HCT116 (cell line): ENCODE measurements around the gene ZFAND5. TPM values are rescaled to one million over a fixed set of nuclear protein-coding genes. Genes with fewer than 3 reads are reported as not detected.

Source experiments
- ATAC-seq: fragments of 200-7000 bp; cut with Tn5 transposase; 2 replicates; pipeline ENCODE4 v1.9.1; 2020; ENCODE audit warnings: mild to moderate bottlenecking, moderate library complexity
- BruUV-seq: library from RNA; stranded (reverse); fragments of 400-500 nt; replicated peaks from 2 replicates; lab custom pipeline; 2021; lab: Mats Ljungman, UMichigan
- CTCF ChIA-PET: fragments of 300-600 bp; sonication (Branson Sonifier 250); formaldehyde crosslinking; loops from one replicate; lab custom pipeline; 2021; ENCODE audit warnings: antibody characterized with exemption; lab: Charles Lee
- POLR2A ChIA-PET: fragments of 300-600, 350-600 bp; sonication (Branson Sonifier 250); formaldehyde crosslinking; loops from one replicate; lab custom pipeline; 2021; ENCODE audit warnings: antibody characterized with exemption; lab: Charles Lee
- RAD21 ChIA-PET, 2 experiments: fragments of 300-600 bp; sonication (Branson Sonifier 250); formaldehyde crosslinking; loops; one replicate each; lab custom pipeline; 2023; ENCODE audit warnings: low total read pairs in 2 of 2; ENCODE audit not compliant: uncharacterized antibody in 2 of 2, unreplicated experiment in 2 of 2, low non-redundant PET in 1 of 2; lab: Charles Lee
- DNase-seq: peaks from one replicate; pipeline ENCODE4 v3.0.0-alpha.2; 2010; ENCODE audit warnings: low read depth, low spot score
- H2AFZ ChIP-seq: fragments of 200-600 bp; shearing (Covaris generic), sonication (generic); 2 replicates; pipeline ENCODE4 v1.6.1; 2017; ENCODE audit warnings: low read depth, mixed run types, mixed read lengths, antibody characterized with exemption, low read length; ENCODE audit not compliant: poor library complexity, severe bottlenecking
- H3K27ac ChIP-seq: 2 replicates; pipeline ENCODE4 v1.5.1; 2012; ENCODE audit warnings: low read depth, low read length
- H3K27me3 ChIP-seq: fragments of 200-600 bp; sonication (generic); 2 replicates; pipeline ENCODE4 v1.6.1; 2016; ENCODE audit warnings: mixed run types, low read length, mixed read lengths; ENCODE audit not compliant: insufficient read depth
- H3K36me3 ChIP-seq, 2 experiments: fragments of 200-500 bp in 1 of 2; fragments of 200-600 bp in 1 of 2; sonication (Bioruptor generic) in 1 of 2; sonication (generic) in 1 of 2; 2 replicates each; pipeline versions ENCODE4 v1.5.1 to v1.6.1; 2014 to 2016; ENCODE audit warnings: low read length in 2 of 2, inconsistent platforms in 1 of 2, mixed read lengths in 1 of 2, mixed run types in 1 of 2; ENCODE audit not compliant: insufficient read depth in 2 of 2, control insufficient read depth in 1 of 2
- H3K4me1 ChIP-seq, 2 experiments: fragments of 200-600 bp in 1 of 2; sonication (generic) in 1 of 2; 2 replicates each; pipeline versions ENCODE4 v1.5.1 to v1.6.1; 2012 to 2017; ENCODE audit warnings: low read length in 2 of 2, inconsistent platforms in 1 of 2, mild to moderate bottlenecking in 1 of 2, mixed read lengths in 1 of 2, mixed run types in 1 of 2, moderate library complexity in 1 of 2; ENCODE audit not compliant: insufficient read depth in 2 of 2, control insufficient read depth in 1 of 2
- H3K4me2 ChIP-seq: fragments of 200-600 bp; sonication (generic); 2 replicates; pipeline ENCODE4 v1.6.1; 2017; ENCODE audit warnings: mixed run types, low read length, mixed read lengths
- H3K4me3 ChIP-seq, 2 experiments: fragments of 200-600 bp in 1 of 2; sonication (generic) in 1 of 2; replicated peaks in 1 of 2; 2 replicates each; pipeline ENCODE4 v1.5.1; 2011 to 2016; ENCODE audit warnings: low read length in 2 of 2, control low read depth in 1 of 2, low read depth in 1 of 2, mild to moderate bottlenecking in 1 of 2, mixed read lengths in 1 of 2, mixed run types in 1 of 2
- H3K79me2 ChIP-seq: fragments of 200-600 bp; sonication (generic); 2 replicates; pipeline ENCODE4 v1.6.1; 2017; ENCODE audit warnings: mild to moderate bottlenecking, mixed run types, low read length, moderate library complexity, mixed read lengths; ENCODE audit not compliant: insufficient read depth
- H3K9ac ChIP-seq: fragments of 200-600 bp; sonication (generic); 2 replicates; pipeline ENCODE4 v1.6.1; 2016; ENCODE audit warnings: low read length, mixed read lengths
- H3K9me2 ChIP-seq: fragments of 200-600 bp; sonication (generic), shearing (Covaris generic); 2 replicates; pipeline ENCODE4 v1.6.1; 2017; ENCODE audit warnings: mixed run types, mild to moderate bottlenecking, moderate library complexity; ENCODE audit not compliant: insufficient read depth
- H3K9me3 ChIP-seq, 2 experiments: fragments of 200-500 bp in 1 of 2; fragments of 200-600 bp in 1 of 2; sonication (Bioruptor generic) in 1 of 2; sonication (generic) in 1 of 2; 2 replicates each; pipeline ENCODE4 v1.6.1; 2014 to 2017; ENCODE audit warnings: low read length in 2 of 2, mixed read lengths in 2 of 2, inconsistent platforms in 1 of 2, low read depth in 1 of 2, mild to moderate bottlenecking in 1 of 2, mixed run types in 1 of 2, moderate library complexity in 1 of 2; ENCODE audit not compliant: control insufficient read depth in 1 of 2, insufficient read depth in 1 of 2
- H4K20me1 ChIP-seq: fragments of 200-600 bp; sonication (generic), shearing (Covaris generic); 2 replicates; pipeline ENCODE4 v1.6.1; 2017; ENCODE audit warnings: mixed run types, mild to moderate bottlenecking, moderate library complexity; ENCODE audit not compliant: insufficient read depth
- CEBPB ChIP-seq: IDR thresholded peaks from 2 replicates; pipeline ENCODE4 v1.6.1; 2012; ENCODE audit warnings: low read depth
- CTCF ChIP-seq, 3 experiments: fragments of 200-600 bp in 1 of 3; sonication (generic) in 1 of 3; IDR thresholded peaks in 2 of 3; conservative IDR thresholded peaks in 1 of 3; 2 replicates each; pipeline ENCODE4 v1.5.1; 2012 to 2017; ENCODE audit warnings: low read depth in 2 of 3, low read length in 2 of 3, antibody characterized with exemption in 1 of 3, borderline replicate concordance in 1 of 3, control low read depth in 1 of 3, mild to moderate bottlenecking in 1 of 3, mixed read lengths in 1 of 3, mixed run types in 1 of 3, moderate library complexity in 1 of 3; ENCODE audit not compliant: insufficient read depth in 1 of 3
- EZH2 ChIP-seq: fragments of 200-600 bp; sonication (generic); IDR thresholded peaks from 2 replicates; pipeline ENCODE4 v1.6.1; 2017; ENCODE audit warnings: antibody characterized with exemption, mixed run types
- EZH2phosphoT487 ChIP-seq: fragments of 200-600 bp; IDR thresholded peaks from 2 replicates; pipeline ENCODE4 v1.6.1; 2018; ENCODE audit warnings: antibody characterized with exemption, borderline replicate concordance
- FOSL1 ChIP-seq: IDR thresholded peaks from 2 replicates; pipeline ENCODE4 v1.6.1; 2012; ENCODE audit warnings: low read depth
- JUND ChIP-seq: IDR thresholded peaks from 2 replicates; pipeline ENCODE4 v1.6.1; 2012
- SIN3A ChIP-seq: IDR thresholded peaks from 2 replicates; pipeline ENCODE4 v1.6.1; 2012; ENCODE audit warnings: low read depth
- SP1 ChIP-seq: IDR thresholded peaks from 2 replicates; pipeline ENCODE4 v1.6.1; 2012; ENCODE audit warnings: low read depth
- YY1 ChIP-seq: IDR thresholded peaks from 2 replicates; pipeline ENCODE4 v1.6.1; 2011; ENCODE audit warnings: low read length, low read depth, moderate library complexity, mild to moderate bottlenecking; ENCODE audit not compliant: insufficient replicate concordance; ENCODE audit errors: extremely low read depth
- ZBTB33 ChIP-seq: IDR thresholded peaks from 2 replicates; pipeline ENCODE4 v1.6.1; 2011; ENCODE audit warnings: mild to moderate bottlenecking, low read length, moderate library complexity; ENCODE audit not compliant: insufficient replicate concordance; ENCODE audit errors: extremely low read depth
- ZFX ChIP-seq: fragments of 450-650 bp; IDR thresholded peaks from 2 replicates; pipeline ENCODE4 v1.6.1; 2017
- intact Hi-C: fragments of 100-400 bp; cut with micrococcal nuclease; formaldehyde crosslinking; loops from 2 replicates; pipeline ENCODE4 v1.10.0; 2022
- total RNA-seq: library from RNA; stranded (reverse); gene quantifications from one replicate; pipeline ENCODE4 v1.2.1, GENCODE V29; 2021; ENCODE audit not compliant: unreplicated experiment

ZFAND5 gene
- total RNA-seq, 1 experiment from 2014 or later: 128 TPM

GRCh38 chr9:72306761-72307160, 58.2 kb downstream of the ZFAND5 start:
- ChIA-PET CTCF (no interaction called here), RAD21 (no interaction called here), POLR2A (interaction anchor here (1.3 kb wide), 2 partner anchors 9 to 14 kb away, joined by 3 read pairs; no protein-coding TSS in a partner anchor)
- Histone ChIP-seq H3K36me3 (no peaks in the 10 kb centered on the region), H3K27me3 (no peaks in the 10 kb centered on the region), H2AFZ (no peak overlapping the region), H3K27ac (no peak overlapping the region), H4K20me1 (no peaks in the 10 kb centered on the region), H3K4me2 (no peak overlapping the region), H3K9me3 (no peaks in the 10 kb centered on the region), H3K9ac (no peak overlapping the region), H3K4me1 (peaks cover 4 to 30% of the 10 kb centered on the region in 2 experiments), H3K79me2 (no peaks in the 10 kb centered on the region), H3K4me3 (no peak overlapping the region), H3K9me2 (no peaks in the 10 kb centered on the region; the same call in 1 of the 2 replicates)
- ATAC-seq: no peak
- no TSS peak for BruUV-seq
- TF ChIP-seq EZH2phosphoT487 (no peak), JUND (no peak), ZFX (no peak), SIN3A (no peak), CTCF (IDR thresholded peaks at IDR 0.05 in 2 of 3, conservative IDR thresholded peaks at IDR 0.05 in 1 of 3; ENCODE audit: borderline replicate concordance in 1 of 3, insufficient read depth in 1 of 3, low read depth in 2 of 3, low read length in 2 of 3) (no peak), YY1 (no peak), ZBTB33 (no peak), FOSL1 (no peak), SP1 (no peak), CEBPB (no peak), EZH2 (no peak)
- intact Hi-C loops: no loop called here
- DNase-seq: no peak
